GM12878 (cell line): ENCODE data around the gene OSBPL3. TPM values are rescaled to one million over a fixed set of nuclear protein-coding genes. Genes with fewer than 3 reads are reported as not detected.

Experiments used
- BACH1 ChIP-seq: fragments of 450-650 bp; IDR thresholded peaks from 2 replicates; pipeline ENCODE4 v1.6.1; 2017; ENCODE audit warnings: mild to moderate bottlenecking, borderline replicate concordance
- CHD1 ChIP-seq: IDR thresholded peaks from 2 replicates; pipeline ENCODE4 v1.6.1; 2012; ENCODE audit warnings: low read depth, low read length, improper control_type of control experiment
- CREB1 ChIP-seq: IDR thresholded peaks from 2 replicates; pipeline ENCODE4 v1.6.1; 2012; ENCODE audit warnings: low read depth, mild to moderate bottlenecking, inconsistent platforms
- EED ChIP-seq: sonication (generic); IDR thresholded peaks from 2 replicates; pipeline ENCODE4 v1.6.1; 2016; ENCODE audit warnings: antibody characterized with exemption, low read depth
- GATAD2B ChIP-seq: fragments of 450-650 bp; conservative IDR thresholded peaks from 2 replicates; pipeline ENCODE4 v1.6.1; 2017; ENCODE audit warnings: low read depth, mild to moderate bottlenecking, moderate library complexity
- HDAC2 ChIP-seq: fragments of 200-600 bp; sonication (generic); IDR thresholded peaks from 2 replicates; pipeline ENCODE4 v1.6.1; 2017
- IKZF2 ChIP-seq, 2 experiments: fragments of 450-650 bp; IDR thresholded peaks; 2 replicates each; pipeline ENCODE4 v1.6.1; 2017; ENCODE audit warnings: mild to moderate bottlenecking in 2 of 2, moderate library complexity in 2 of 2
- LARP7 ChIP-seq: fragments of 450-650 bp; IDR thresholded peaks from 2 replicates; pipeline ENCODE4 v1.6.1; 2017; ENCODE audit warnings: mild to moderate bottlenecking
- NR2F1 ChIP-seq: fragments of 450-650 bp; conservative IDR thresholded peaks from 2 replicates; pipeline ENCODE4 v1.6.1; 2017; ENCODE audit warnings: mild to moderate bottlenecking
- NRF1 ChIP-seq: conservative IDR thresholded peaks from 2 replicates; pipeline ENCODE4 v1.6.1; 2011; ENCODE audit warnings: mild to moderate bottlenecking, low read depth, low read length, improper control_type of control experiment
- POLR2AphosphoS5 ChIP-seq: IDR thresholded peaks from 2 replicates; pipeline ENCODE4 v1.6.1; 2011; ENCODE audit warnings: mild to moderate bottlenecking, low read length, inconsistent platforms
- RBBP5 ChIP-seq: fragments of 200-600 bp; sonication (generic); conservative IDR thresholded peaks from 2 replicates; pipeline ENCODE4 v1.6.1; 2016
- SIN3A ChIP-seq: IDR thresholded peaks from 2 replicates; pipeline ENCODE4 v1.6.1; 2012; ENCODE audit warnings: low read depth, low read length, improper control_type of control experiment
- SMC3 ChIP-seq: IDR thresholded peaks from 2 replicates; pipeline ENCODE4 v1.6.1; 2011; ENCODE audit warnings: low read length, improper control_type of control experiment, borderline replicate concordance
- STAT1 ChIP-seq: fragments of 450-650 bp; conservative IDR thresholded peaks from 2 replicates; pipeline ENCODE4 v1.6.1; 2014; ENCODE audit warnings: antibody characterized with exemption, mild to moderate bottlenecking
- SUPT20H ChIP-seq: IDR thresholded peaks from 2 replicates; pipeline ENCODE4 v1.6.1; 2011; ENCODE audit warnings: low read depth, mild to moderate bottlenecking, low read length, moderate library complexity, borderline replicate concordance; ENCODE audit not compliant: control insufficient read depth
- SUZ12 ChIP-seq: fragments of 200-600 bp; sonication (generic); IDR thresholded peaks from one replicate; pipeline ENCODE4 v1.6.1; 2018; ENCODE audit warnings: antibody characterized with exemption, mild to moderate bottlenecking; ENCODE audit not compliant: unreplicated experiment
- ZNF217 ChIP-seq: fragments of 450-650 bp; IDR thresholded peaks from 2 replicates; pipeline ENCODE4 v1.6.1; 2017; ENCODE audit warnings: antibody characterized with exemption, mild to moderate bottlenecking
- polyA plus RNA-seq, 11 experiments: library from polyadenylated mRNA; depleted of rRNA in 4 of 11; unstranded in 6 of 11; stranded (reverse) in 5 of 11; fragments of >200 nt; fragmentation: Nextera tagmentation in 4 of 11; fragmentation: Illumina TruSeq in 1 of 11; extraction: Ambion mirVana in 4 of 11; extraction: Trizol in 1 of 11; gene quantifications; 1 replicate in 1 of 11; 2 replicates in 10 of 11; pipeline versions ENCODE4 v1.2.1 to v1.2.3, GENCODE V29; 2011 to 2016; ENCODE audit warnings: inconsistent platforms in 2 of 11, missing spikeins in 2 of 11, low read depth in 1 of 11
- total RNA-seq, 4 experiments: library from RNA; depleted of rRNA in 3 of 4; stranded (reverse); fragments of >200 nt in 3 of 4; fragmentation: Illumina TruSeq in 1 of 4; extraction: Trizol in 1 of 4; gene quantifications; 2 replicates each; pipeline versions ENCODE4 v1.2.1 to v1.2.3, GENCODE V29; 2013 to 2021
- TF ChIP-seq, protein P1 (sequence below): fragments of 450-650 bp; IDR thresholded peaks from 2 replicates; pipeline ENCODE4 v1.6.1; 2017; ENCODE audit warnings: mild to moderate bottlenecking, moderate library complexity
- TF ChIP-seq, protein P2 (sequence below), 3 experiments: IDR thresholded peaks in 2 of 3; conservative IDR thresholded peaks in 1 of 3; 2 replicates each; pipeline ENCODE4 v1.5.1; 2011; ENCODE audit warnings: low read depth in 3 of 3, low read length in 3 of 3, mild to moderate bottlenecking in 3 of 3, control low read depth in 2 of 3, moderate library complexity in 2 of 3, inconsistent platforms in 1 of 3, mixed read lengths in 1 of 3; ENCODE audit not compliant: control insufficient read depth in 2 of 3, insufficient read depth in 1 of 3; ENCODE audit errors: extremely low read depth in 1 of 3
- TF ChIP-seq, protein P3 (sequence below): fragments of 450-650 bp; conservative IDR thresholded peaks from 2 replicates; pipeline ENCODE4 v1.6.1; 2017; ENCODE audit warnings: mild to moderate bottlenecking, moderate library complexity
- TF ChIP-seq, protein P4 (sequence below): fragments of 150-350 bp; IDR thresholded peaks from 2 replicates; pipeline ENCODE4 v1.6.1; 2014; ENCODE audit warnings: mild to moderate bottlenecking, low read depth, low read length

Gene OSBPL3
- total and polyA plus RNA-seq, 10 of the 15 experiments (the other 5 are each of a cell fraction or from before 2014, with no cell fraction given) = 6.1 to 46.6 (median 27.0) TPM

DNA sequence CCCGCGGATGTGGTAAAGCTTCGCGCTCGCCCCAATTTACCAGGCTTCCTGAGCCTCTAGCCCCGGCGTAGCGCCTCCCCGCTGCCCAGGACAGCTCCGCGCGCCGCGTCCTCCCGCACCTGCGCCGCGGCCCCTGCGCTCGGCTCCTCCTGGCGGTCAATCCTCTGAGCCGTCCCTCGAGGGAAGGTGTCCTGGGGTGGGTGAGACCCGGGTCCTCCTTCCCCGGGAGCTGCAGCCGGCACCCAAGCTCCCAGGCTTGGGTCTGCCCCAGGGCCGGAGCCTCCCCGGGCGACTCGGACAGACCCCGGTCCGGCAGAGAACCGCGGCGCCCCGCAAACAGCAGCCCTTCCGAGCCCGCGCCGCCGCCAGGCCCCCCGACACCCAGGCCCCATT, 512 bp downstream of the OSBPL3 start (continued):
- TF ChIP-seq, protein P1, sequence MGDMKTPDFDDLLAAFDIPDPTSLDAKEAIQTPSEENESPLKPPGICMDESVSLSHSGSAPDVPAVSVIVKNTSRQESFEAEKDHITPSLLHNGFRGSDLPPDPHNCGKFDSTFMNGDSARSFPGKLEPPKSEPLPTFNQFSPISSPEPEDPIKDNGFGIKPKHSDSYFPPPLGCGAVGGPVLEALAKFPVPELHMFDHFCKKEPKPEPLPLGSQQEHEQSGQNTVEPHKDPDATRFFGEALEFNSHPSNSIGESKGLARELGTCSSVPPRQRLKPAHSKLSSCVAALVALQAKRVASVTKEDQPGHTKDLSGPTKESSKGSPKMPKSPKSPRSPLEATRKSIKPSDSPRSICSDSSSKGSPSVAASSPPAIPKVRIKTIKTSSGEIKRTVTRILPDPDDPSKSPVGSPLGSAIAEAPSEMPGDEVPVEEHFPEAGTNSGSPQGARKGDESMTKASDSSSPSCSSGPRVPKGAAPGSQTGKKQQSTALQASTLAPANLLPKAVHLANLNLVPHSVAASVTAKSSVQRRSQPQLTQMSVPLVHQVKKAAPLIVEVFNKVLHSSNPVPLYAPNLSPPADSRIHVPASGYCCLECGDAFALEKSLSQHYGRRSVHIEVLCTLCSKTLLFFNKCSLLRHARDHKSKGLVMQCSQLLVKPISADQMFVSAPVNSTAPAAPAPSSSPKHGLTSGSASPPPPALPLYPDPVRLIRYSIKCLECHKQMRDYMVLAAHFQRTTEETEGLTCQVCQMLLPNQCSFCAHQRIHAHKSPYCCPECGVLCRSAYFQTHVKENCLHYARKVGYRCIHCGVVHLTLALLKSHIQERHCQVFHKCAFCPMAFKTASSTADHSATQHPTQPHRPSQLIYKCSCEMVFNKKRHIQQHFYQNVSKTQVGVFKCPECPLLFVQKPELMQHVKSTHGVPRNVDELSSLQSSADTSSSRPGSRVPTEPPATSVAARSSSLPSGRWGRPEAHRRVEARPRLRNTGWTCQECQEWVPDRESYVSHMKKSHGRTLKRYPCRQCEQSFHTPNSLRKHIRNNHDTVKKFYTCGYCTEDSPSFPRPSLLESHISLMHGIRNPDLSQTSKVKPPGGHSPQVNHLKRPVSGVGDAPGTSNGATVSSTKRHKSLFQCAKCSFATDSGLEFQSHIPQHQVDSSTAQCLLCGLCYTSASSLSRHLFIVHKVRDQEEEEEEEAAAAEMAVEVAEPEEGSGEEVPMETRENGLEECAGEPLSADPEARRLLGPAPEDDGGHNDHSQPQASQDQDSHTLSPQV = peak; percentile 48; the same call in 1 of the 2 replicates
- TF ChIP-seq, protein P2, sequence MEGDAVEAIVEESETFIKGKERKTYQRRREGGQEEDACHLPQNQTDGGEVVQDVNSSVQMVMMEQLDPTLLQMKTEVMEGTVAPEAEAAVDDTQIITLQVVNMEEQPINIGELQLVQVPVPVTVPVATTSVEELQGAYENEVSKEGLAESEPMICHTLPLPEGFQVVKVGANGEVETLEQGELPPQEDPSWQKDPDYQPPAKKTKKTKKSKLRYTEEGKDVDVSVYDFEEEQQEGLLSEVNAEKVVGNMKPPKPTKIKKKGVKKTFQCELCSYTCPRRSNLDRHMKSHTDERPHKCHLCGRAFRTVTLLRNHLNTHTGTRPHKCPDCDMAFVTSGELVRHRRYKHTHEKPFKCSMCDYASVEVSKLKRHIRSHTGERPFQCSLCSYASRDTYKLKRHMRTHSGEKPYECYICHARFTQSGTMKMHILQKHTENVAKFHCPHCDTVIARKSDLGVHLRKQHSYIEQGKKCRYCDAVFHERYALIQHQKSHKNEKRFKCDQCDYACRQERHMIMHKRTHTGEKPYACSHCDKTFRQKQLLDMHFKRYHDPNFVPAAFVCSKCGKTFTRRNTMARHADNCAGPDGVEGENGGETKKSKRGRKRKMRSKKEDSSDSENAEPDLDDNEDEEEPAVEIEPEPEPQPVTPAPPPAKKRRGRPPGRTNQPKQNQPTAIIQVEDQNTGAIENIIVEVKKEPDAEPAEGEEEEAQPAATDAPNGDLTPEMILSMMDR (IDR thresholded peaks at IDR 0.05 in 2 of 3, conservative IDR thresholded peaks at IDR 0.05 in 1 of 3; ENCODE audit: control insufficient read depth in 2 of 3, extremely low read depth in 1 of 3, insufficient read depth in 1 of 3, low read depth in 3 of 3, low read length in 3 of 3) = peak; percentile 47 to 58 (median 55); a peak in 5 of 6 replicates
- TF ChIP-seq SIN3A (0 out of 2 replicates have a peak, but pooled peaks have one; percentile 29), CHD1 (no peak), NRF1 (no peak), RBBP5 (no peak), NR2F1 (peak; percentile 38; the same call in 1 of the 2 replicates), SMC3 (peak; percentile 48; the same call in 1 of the 2 replicates), IKZF2 (IDR thresholded peaks at IDR 0.05) (peak; percentile 35 to 47; a peak in 2 of 4 replicates), HDAC2 (no peak), GATAD2B (peak; percentile 80), ZNF217 (no peak), LARP7 (no peak), EED (no peak; the same call in 1 of the 2 replicates), CREB1 (0 out of 2 replicates have a peak, but pooled peaks have one; percentile 29), BACH1 (peak; percentile 60), STAT1 (no peak), SUPT20H (no peak), POLR2AphosphoS5 (0 out of 2 replicates have a peak, but pooled peaks have one; percentile 10), SUZ12 (no peak)
- TF ChIP-seq, protein P3, sequence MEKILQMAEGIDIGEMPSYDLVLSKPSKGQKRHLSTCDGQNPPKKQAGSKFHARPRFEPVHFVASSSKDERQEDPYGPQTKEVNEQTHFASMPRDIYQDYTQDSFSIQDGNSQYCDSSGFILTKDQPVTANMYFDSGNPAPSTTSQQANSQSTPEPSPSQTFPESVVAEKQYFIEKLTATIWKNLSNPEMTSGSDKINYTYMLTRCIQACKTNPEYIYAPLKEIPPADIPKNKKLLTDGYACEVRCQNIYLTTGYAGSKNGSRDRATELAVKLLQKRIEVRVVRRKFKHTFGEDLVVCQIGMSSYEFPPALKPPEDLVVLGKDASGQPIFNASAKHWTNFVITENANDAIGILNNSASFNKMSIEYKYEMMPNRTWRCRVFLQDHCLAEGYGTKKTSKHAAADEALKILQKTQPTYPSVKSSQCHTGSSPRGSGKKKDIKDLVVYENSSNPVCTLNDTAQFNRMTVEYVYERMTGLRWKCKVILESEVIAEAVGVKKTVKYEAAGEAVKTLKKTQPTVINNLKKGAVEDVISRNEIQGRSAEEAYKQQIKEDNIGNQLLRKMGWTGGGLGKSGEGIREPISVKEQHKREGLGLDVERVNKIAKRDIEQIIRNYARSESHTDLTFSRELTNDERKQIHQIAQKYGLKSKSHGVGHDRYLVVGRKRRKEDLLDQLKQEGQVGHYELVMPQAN = 0 out of 2 replicates have a peak, but pooled peaks have one; percentile 51
- TF ChIP-seq, protein P4, sequence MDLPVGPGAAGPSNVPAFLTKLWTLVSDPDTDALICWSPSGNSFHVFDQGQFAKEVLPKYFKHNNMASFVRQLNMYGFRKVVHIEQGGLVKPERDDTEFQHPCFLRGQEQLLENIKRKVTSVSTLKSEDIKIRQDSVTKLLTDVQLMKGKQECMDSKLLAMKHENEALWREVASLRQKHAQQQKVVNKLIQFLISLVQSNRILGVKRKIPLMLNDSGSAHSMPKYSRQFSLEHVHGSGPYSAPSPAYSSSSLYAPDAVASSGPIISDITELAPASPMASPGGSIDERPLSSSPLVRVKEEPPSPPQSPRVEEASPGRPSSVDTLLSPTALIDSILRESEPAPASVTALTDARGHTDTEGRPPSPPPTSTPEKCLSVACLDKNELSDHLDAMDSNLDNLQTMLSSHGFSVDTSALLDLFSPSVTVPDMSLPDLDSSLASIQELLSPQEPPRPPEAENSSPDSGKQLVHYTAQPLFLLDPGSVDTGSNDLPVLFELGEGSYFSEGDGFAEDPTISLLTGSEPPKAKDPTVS = no peak
